GM21529 (cell line): ENCODE results near the gene PNLIPRP2.

Source experiments
- ATAC-seq: cut with Tn5 transposase; IDR thresholded peaks from one replicate; pipeline ENCODE4 v1.9.1; 2021; ENCODE audit not compliant: unreplicated experiment

The PNLIPRP2 gene

DNA sequence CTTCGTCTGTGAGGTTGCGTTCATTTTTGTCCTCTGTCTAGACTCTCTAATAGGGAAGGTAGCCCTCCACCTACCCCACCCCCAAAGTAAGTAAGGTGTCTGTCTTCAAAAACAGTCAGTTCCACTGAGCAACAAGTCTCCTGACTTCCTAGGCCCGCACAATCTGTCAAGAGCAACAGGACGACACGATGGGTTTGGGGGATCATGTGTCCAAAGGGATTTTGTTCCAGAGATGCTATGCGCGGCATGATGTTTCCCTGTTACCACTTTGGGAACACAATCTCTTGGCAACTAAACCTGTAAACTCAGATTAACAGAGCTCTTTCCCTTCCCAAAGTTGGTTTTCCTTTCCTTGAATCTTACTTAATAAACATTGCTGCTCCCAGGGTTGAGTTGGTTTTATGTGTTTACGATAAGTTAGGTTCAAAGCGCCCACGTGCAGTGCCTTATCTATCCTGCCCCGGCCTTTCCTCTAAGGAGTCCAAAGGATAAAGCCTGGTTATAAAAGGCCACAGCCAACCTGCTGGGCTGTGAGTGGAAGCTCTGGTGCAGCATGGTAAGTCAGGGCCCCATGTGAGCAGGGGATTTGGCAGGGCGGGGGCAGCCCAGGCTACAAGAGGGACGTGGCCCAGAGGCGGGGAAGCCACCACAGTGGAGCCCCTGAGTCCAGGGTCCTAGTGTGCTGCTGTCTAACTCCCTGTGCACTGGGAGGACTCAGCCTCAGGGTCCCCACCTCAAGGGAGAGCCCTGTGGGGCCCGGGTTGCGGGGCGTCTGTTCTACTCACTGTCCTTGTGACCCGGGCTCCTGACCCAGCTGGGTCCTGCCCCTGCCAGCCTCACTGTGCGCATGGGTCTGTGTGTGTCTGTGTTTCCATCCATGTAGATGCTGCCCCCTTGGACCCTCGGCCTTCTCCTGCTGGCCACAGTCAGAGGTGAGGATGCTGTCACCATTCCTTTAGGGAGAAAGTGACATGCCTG is at the start of gene PNLIPRP2:
TSS of gene PNLIPRP2 (plus strand) at position 531 of the 978 bp plus-strand sequence.
- ATAC-seq, result no peak

DNA sequence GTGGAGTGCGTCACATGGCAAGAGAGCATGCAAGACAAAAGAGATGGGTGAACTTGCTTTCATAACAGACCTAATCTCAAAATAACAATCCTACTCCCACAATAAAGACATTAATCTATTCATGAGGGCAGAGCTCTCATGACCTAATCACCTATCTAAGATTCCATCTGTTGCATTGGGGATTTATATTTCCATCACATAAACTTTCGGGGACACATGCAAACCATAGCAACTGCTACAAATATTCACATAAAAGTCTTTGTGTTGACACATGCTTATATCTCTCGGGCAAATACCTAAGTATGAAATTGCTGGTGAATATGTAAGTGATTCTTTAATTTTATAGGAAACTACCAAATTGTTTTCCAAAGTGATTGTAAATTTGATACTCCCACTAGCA is 46.0 kb upstream of the PNLIPRP2 start:
- no peak for ATAC-seq

DNA sequence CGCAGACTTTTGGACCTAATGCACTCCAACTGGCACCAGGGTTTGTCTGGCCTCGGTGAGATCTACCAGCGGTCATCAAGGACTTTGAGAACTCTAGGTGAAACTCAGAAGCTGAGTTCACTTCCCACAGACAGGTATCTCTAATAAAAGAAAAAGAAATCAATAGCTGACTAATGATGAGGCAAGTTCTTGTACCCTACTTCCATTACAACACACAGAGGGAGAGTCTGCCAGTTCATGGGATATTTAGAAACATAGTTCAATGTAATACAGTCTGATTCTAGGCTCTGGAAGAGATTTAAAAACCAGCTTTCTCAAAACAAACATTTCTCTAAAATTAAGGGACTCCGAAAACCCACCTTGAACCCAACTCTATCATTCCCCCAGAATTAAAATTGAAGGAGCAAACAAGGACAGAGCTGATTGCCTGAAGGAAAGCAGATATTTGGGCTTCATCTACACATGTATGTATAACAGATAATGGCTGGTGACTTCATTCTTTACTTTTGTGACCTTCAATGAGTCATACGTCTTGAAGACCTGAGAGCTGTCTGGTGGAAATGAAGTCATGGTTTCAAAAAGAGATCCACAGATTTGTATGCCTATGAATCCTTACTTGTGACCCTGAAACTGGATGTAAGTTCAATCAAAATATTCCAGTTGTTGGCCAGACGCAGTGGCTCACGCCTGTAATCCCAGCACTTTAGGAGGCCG is 32.7 kb upstream of the PNLIPRP2 start:
- ATAC-seq, result no peak

DNA sequence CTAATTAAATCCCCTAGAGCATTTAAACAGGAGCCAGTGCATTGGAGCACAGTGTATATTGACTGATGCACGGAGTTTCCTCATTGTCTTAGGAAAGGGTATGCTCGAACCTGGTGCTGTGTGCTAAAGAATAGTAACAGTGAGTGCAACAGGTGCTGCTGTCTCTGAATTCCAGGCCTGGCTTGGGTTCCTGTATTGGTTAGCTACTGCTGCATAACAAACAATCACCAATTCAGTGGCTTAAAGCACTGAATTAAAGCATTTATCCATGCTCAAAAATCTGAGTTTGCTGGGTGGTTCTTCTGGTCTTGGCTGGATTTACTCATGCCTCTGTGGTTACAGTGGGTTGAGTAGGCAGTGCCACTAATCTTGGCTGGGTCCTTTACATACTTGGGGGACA is 31.8 kb upstream of the PNLIPRP2 start:
- ATAC-seq, result no peak

DNA sequence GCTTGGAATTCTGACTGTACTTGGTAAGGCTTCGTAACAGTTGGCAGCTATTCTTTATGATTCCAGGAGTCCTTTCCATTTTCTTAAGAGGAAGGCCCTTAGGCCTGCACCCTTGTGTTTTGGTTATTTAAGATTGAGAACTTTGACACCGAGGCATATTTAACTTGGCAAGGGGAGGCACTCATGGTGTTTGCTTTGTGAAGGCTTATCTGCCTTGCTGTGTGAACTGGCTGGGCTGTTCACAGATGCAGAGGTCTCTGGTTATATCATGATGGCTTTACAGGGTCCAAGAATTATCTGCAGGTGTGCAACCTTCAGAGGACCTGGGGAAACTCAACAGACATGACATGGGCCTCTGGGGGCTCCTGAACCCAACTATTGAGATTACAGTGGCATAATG is 30.8 kb upstream of the PNLIPRP2 start:
- ATAC-seq, result no peak

DNA sequence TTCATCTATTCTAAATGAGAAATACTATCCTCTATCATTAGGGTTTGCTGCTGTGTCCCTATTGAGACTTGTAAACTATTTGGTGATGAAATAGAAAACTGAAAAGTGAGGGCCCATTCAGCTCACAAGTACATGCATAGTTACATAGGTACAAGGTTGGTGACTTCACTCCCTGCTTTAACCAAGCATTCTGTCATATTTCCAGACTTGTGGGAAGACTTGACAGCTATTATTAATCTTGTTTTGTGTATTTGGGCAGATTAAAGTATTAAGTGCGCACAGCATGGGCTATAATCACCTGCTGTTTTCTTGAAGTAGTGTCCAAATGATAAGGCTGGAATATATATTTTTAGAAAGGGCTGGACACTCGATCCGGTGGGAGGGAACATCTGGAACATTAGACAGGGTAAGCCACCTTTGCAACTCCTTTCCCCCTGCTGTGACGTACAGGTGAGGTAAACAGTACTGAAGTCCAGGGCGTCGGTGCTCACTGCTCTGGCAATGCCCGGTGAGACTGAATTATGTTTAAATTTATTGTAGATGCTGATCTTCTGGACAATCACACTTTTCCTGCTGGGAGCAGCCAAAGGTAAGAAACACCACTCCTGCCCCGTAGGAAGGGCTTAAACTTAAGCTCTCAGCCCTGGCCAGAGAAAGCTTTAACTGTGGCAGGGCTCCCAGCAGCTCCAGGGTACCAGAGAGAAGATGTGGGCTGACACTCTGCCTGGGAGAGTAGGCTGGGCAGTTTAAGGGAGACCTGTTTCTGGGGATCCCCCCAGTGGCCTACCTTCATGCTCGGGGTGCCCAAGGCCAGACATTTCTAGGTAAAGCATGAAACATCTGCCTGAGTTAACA is 29.9 kb upstream of the PNLIPRP2 start, which contains the start of gene PNLIPRP1:
TSS of gene PNLIPRP1 (plus strand) at position 370 of the 855 bp plus-strand sequence. CDS start at position 541, 171 bp downstream.
- no peak for ATAC-seq

DNA sequence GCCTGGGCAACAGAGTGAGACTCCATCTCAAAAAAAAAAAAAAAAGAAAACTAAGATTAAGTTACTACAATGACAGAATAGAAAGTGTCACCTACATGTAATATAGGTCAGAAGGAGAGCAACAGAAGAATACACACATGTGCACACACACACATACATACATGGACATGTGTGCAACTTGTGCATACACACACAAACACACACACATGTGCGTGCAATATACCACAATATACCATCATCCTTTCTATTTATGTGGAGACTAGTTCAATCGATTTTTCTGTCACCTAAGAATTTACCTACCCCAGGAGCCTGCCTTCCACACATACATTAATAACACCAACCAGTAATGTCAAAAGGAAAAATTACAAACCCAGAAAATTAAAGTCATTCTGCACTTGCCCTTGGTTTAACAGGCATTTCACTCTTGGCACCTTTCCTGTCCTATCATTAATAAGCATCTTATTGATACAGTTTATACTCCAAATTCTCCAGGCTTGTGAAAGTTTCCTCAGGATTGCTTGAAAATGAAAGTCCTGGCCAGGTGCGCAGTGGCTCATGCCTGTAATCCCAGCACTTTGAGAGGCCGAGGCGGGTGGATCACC is 27.5 kb upstream of the PNLIPRP2 start:
- no peak for ATAC-seq

DNA sequence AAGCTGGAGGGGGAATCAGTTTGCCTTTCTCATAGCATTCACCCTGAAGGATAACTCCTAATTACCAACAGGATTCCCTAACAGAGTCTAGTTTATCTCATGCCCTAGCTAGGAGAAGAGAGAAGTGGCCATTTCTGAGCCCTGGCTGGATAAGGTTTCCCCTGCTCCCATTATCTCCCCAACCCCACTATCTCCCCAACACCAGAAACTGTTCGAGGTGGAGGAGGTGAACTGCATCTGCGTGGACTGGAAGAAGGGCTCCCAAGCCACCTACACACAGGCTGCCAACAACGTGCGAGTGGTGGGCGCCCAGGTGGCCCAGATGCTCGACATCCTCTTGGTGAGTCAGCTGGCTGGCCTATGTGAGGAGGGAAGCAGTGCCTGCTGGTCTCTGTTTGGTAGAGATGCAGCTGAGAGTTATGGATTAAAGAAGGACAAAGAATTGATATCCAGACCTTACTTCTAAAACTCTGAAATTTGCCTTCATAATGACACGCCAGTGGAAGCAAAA is 26.2 kb upstream of the PNLIPRP2 start:
- ATAC-seq, result no peak

DNA sequence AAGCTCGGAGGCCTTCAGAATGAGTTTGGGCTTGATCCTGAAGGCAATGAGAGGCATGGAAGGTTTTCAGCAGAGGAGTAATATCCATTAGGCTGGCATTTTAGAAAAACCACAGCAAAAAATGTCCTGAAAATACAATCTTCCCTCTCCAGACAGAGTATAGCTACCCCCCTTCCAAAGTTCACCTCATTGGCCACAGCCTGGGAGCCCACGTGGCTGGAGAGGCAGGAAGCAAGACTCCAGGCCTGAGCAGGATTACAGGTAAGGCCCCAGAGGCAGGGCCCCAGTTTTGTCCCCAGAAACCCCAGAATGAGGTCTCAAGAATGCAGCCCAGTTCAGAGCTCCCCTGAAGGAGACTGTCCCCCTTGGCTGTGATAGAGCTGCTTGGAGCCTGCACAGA is 24.7 kb upstream of the PNLIPRP2 start:
- ATAC-seq, result no peak

DNA sequence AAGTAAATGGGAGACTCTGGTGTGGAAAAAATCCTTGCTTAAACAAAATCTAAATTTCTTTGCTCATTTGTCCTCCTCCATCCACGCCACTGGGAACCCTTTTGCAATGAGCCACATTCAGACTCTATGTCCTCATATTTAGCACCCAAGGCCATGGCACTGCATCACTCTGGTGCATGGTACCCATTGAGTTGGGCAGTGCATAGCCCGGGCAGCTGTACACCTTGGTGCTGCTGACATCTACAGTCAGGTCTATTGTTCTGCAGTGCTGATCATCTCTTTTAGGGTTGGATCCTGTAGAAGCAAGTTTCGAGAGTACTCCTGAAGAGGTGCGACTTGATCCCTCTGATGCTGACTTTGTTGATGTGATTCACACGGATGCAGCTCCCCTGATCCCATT is 23.2 kb upstream of the PNLIPRP2 start:
- ATAC-seq, result no peak

DNA sequence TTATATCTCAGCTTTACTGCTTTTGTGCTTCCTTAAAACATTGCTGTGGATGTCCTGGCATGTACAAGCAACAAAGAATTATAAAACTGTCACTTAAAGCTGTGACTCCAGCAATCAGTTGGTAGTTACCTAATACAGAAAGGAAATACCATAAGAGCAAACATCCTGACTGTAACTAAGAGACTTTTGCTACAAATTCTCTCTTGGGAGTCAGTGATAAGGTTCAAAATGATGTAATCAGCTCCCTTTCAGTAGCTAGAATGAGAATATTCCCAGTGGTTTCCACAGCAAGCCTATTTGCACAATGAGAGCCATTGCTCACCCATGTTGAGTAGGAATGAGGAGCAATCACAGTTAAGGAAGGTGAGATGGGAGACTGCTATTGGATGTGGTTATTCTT is 22.4 kb upstream of the PNLIPRP2 start:
- ATAC-seq, result no peak

DNA sequence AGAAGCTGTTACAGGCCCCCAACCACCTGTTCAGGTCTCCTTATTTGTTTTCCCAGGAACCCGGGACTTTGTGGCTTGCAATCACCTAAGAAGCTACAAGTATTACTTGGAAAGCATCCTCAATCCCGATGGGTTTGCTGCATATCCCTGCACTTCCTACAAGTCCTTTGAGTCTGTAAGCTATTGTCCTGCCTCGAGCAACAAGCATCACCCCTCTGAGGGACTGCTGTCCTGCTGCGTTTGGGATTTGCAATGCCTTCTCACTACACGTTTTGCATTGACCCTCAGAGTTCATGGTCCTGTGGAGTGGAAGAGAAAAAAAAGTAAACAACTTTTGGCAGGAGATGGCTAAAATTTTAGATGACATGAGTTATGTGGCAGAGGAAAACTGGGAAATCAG is 20.8 kb upstream of the PNLIPRP2 start:
- ATAC-seq, result no peak

DNA sequence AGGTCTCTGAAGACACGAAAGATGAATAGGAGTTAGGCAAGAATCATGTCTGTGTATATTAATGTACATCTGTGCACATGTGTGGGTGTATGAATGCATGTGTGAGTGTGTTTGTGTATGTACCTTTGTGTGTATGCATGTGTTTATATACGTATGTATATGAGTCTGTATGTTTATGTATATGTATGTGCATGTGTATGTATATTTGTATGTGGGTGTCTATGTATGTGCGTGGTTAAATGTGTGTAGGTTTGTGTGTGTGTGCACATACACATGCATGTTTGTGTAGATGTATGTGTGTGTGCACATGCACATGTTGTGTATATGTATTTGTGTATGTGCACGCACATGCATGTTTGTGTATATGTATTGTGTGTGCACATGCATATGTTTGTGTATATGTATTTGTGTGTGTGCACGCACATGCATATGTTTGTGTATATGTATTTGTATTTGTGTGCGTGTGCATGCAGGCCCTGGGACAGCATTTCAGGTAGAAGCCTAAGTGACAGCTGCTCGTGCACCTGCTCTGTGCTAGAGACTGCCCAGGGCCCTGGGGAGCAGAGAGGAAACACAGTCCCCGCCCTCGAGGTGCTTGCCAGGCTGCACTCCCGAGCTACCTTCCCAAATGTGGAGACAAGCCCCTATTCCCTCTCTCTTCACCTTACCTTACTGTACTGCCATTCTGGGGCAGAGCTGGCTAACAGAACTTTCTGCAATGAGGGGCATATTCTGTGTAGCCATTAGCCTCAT is 17.9 kb upstream of the PNLIPRP2 start:
- ATAC-seq, result no peak

DNA sequence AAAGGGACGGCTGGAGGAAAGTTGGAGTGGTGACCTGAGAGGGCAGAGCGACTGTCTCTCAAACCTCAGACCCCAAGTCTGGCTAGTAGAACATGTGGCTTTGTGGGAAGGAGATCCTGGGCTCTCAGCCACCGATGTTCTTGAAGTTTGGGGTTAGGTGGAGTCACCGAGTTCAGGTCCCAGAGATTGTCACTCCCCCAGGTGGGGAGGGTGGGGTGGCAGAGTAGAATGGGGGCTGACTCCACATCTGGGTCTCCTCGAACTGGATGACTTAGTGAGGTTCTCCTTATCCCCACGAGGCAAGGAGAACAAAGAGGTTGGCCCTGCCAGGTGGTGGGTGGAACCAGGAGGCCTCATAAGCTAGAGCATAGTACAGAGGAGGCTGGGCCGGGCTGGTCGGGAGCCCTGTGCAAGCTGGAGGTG is 14.7 kb upstream of the PNLIPRP2 start:
- ATAC-seq, result no peak

DNA sequence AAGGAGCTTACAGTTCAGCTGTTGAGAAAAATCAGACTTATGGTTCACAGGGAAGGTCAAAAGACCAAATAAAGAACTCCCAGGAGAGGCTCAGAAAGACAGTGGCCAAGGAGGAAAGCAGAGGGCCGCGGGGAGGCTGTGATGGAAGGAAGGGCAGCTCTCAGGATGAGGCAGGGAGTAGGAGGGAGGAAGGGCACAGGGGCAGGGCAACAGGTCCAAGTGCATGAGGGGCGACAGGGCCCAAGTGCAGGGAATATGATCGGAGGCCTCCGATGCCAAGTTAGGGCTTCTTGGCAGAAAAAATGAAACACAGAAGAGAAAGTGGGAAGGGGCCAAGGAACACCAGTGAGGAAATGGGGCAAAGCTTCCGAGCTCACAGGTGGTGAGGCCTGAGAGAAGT is 13.4 kb upstream of the PNLIPRP2 start:
- ATAC-seq, result no peak

DNA sequence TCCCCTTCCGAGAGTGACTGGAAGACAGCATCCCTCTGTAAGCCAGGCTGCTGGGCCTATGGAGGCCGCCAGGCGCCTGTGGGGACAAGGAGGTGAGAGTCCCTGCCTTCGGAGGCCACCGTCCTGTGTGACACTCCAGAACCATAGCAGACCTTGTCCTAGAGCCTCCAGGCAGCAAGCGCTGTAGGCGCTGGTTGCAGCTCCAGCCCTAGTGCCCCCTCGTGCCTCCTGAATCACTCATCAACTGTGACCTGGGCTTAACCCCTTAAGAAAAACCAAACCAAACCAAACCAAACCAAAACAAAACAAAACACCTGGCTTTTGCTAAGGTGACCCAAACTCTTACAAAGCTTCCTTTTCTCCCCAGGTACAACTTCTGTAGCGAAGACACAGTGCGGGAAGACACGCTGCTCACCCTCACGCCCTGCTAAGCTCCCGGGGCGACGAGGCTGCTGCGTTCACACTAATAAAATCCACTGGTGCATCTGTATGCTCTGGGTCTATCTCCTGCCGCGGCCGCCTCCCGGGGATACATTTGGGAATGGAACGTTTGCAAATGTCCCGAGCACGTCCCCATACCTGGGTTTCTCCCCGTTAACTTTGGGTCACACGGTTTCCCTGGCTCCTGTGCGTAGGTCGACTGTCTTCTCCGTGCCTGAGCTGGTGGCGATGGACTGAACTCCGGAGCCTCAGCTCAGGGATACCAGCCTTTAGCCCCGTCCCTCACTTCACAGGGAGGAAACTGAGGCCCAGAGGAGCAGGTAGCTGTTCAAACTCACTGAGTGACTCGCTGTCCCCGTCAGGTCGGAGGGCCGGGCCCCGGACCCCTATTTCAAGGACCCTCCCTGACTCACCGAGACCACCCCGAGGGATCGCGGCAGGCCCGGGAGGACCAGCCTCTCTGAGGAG is 11.8 kb upstream of the PNLIPRP2 start:
- no peak for ATAC-seq

DNA sequence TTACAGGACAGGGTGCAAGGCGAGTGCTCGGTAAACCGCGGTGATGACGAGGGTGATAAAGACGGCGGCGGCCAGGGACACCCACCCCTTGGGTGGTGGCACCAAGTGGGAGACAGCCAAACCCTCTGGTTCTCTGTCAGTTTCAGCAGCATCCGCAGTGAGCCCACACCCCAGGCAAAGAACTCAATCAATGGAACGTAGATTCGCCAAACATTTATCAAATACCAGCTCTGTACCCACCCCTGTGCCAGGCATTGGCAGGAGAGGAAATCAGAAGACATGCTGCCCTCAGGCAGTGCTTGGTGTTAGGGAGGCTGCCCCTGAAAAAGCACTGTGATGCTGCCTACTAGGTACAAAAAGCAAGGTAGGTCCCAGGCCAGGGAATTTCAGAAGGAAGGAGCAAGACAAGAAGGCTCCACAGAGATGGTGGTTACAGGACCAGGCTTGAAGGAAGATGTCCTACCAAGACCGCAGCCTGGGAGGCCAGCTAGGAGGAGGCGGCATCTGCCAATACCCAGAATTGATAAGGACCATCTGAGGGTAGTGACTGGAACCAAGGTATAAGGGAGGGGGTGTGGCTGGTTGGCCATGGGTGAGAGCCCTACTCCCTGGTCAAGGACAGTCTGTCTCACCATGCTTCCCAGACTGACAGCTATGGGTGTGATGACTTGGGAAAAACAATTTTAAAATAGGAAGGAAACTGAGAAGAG is 10.2 kb upstream of the PNLIPRP2 start:
- no peak for ATAC-seq

DNA sequence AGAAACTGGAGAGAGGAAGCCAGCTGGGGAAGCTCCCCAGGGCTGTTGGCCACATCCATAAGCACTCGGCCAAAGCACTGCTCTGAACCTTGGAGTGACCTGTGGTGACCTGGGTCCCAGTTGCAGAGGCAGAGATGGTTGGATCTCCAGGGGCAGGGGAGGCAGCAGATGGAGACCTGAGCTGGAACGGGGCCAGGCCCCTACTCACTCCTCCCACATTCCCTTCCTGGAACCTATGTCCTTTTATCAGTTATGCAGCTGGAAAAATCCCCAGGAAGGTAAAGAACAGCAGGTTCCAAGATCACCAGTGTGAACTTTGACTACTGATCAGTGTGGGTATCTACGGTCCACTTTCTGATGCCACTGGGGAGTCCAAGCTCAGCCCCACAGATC is 9.6 kb upstream of the PNLIPRP2 start:
- no peak for ATAC-seq
